A549 (cell line): Measurements from ENCODE around the gene MRPL30. TPM values are rescaled to one million over a fixed set of nuclear protein-coding genes. Genes with fewer than 3 reads are reported as not detected.
"Not testable (repeated sequence)": the region's sequence is repeated elsewhere in the genome, so short reads cannot be mapped to it uniquely, and the experiment has no call there.

Source experiments
- ATAC-seq, 2 experiments: fragments of 200-7000 bp in 1 of 2; fragments of >200 bp in 1 of 2; cut with Nextera tagmentation in 1 of 2; cut with Tn5 transposase in 1 of 2; 3 replicates each; pipeline versions ENCODE4 v1.8.0 to v1.9.1; 2018 to 2020; ENCODE audit warnings: mild to moderate bottlenecking in 1 of 2, moderate library complexity in 1 of 2
- CTCF ChIA-PET: fragments of 300-600 bp; sonication (Branson Sonifier 250); formaldehyde crosslinking; extraction: SDS; loops from one replicate; lab custom pipeline; 2021; ENCODE audit warnings: antibody characterized with exemption, inconsistent platforms; lab: Yijun Ruan, JAX
- POLR2A ChIA-PET: fragments of 350-600 bp; formaldehyde crosslinking; extraction: SDS; loops from one replicate; lab custom pipeline; 2021; ENCODE audit warnings: antibody characterized with exemption, inconsistent platforms; lab: Yijun Ruan, JAX
- DNase-seq, 2 experiments: peaks; one replicate each; pipeline versions ENCODE4 v3.0.0 to v3.0.0-alpha.2; 2011 to 2016; ENCODE audit warnings: low read depth in 1 of 2, low spot score in 1 of 2
- FAIRE-seq: peaks from 2 replicates; lab custom pipeline; 2011; peaks lifted over from hg19 to GRCh38; lab: Jason Lieb, UNC
- H3K27ac ChIP-seq, 2 experiments: fragments of >200 bp; sonication (Bioruptor Twin); formaldehyde crosslinking; 3 replicates each; pipeline ENCODE4 v1.5.1; 2016 to 2017
- H3K4me1 ChIP-seq: fragments of >200 bp; sonication (Bioruptor Twin); formaldehyde crosslinking; 3 replicates; pipeline ENCODE4 v1.6.1; 2016
- H3K4me2 ChIP-seq: fragments of >200 bp; sonication (Bioruptor Twin); formaldehyde crosslinking; 3 replicates; pipeline ENCODE4 v1.6.1; 2016
- H3K4me3 ChIP-seq: fragments of >200 bp; sonication (Bioruptor Twin); formaldehyde crosslinking; 3 replicates; pipeline ENCODE4 v1.5.1; 2016
- H3K9me3 ChIP-seq: fragments of >200 bp; sonication (Bioruptor Twin); formaldehyde crosslinking; 3 replicates; pipeline ENCODE4 v1.6.1; 2016
- EP300 ChIP-seq, 2 experiments: fragments of >200 bp; sonication (Bioruptor Twin); formaldehyde crosslinking; IDR thresholded peaks; 2 replicates in 1 of 2; 3 replicates in 1 of 2; pipeline ENCODE4 v1.6.1; 2016 to 2017
- HEYL ChIP-seq: fragments of 250-450 bp; sonication (Bioruptor Pico); IDR thresholded peaks from 2 replicates; pipeline ENCODE4 v1.8.0; 2021; ENCODE audit warnings: mild to moderate bottlenecking, moderate library complexity
- HOXB5 ChIP-seq: fragments of 250-450 bp; sonication (Bioruptor Pico); IDR thresholded peaks from 2 replicates; pipeline ENCODE4 v1.5.0; 2020; ENCODE audit warnings: mild to moderate bottlenecking, moderate library complexity
- JUN ChIP-seq, 2 experiments: fragments of >200 bp; sonication (Bioruptor Twin); formaldehyde crosslinking; IDR thresholded peaks; 2 replicates in 1 of 2; 3 replicates in 1 of 2; pipeline ENCODE4 v1.6.1; 2016 to 2017
- JUNB ChIP-seq: fragments of >200 bp; sonication (Bioruptor Twin); formaldehyde crosslinking; IDR thresholded peaks from 2 replicates; pipeline ENCODE4 v1.6.1; 2016
- PHF8 ChIP-seq: fragments of 200-600 bp; sonication (generic); IDR thresholded peaks from 2 replicates; pipeline ENCODE4 v1.6.1; 2016; ENCODE audit warnings: low read depth, mild to moderate bottlenecking, antibody characterized with exemption, moderate library complexity, borderline replicate concordance
- POLR2A ChIP-seq: IDR thresholded peaks from 2 replicates; pipeline ENCODE4 v1.6.1; 2012; ENCODE audit warnings: mild to moderate bottlenecking, low read length
- RAD21 ChIP-seq, 2 experiments: fragments of >200 bp in 1 of 2; sonication (Bioruptor Twin) in 1 of 2; formaldehyde crosslinking in 1 of 2; IDR thresholded peaks in 1 of 2; conservative IDR thresholded peaks in 1 of 2; 2 replicates in 1 of 2; 3 replicates in 1 of 2; pipeline ENCODE4 v1.6.1; 2012 to 2018; ENCODE audit warnings: inconsistent platforms in 1 of 2
- RARB ChIP-seq: fragments of 250-450 bp; sonication (Bioruptor Pico); IDR thresholded peaks from 2 replicates; pipeline ENCODE4 v1.8.0; 2021; ENCODE audit warnings: mild to moderate bottlenecking, moderate library complexity
- RNF2 ChIP-seq: fragments of 200-600 bp; sonication (generic); IDR thresholded peaks from 2 replicates; pipeline ENCODE4 v1.6.1; 2016; ENCODE audit warnings: low read depth, mild to moderate bottlenecking, antibody characterized with exemption, moderate library complexity, borderline replicate concordance
- TFCP2L1 ChIP-seq: fragments of 250-450 bp; sonication (Bioruptor Pico); IDR thresholded peaks from 2 replicates; pipeline ENCODE4 v1.5.0; 2021; ENCODE audit warnings: mild to moderate bottlenecking
- ZNF302 ChIP-seq: fragments of 250-450 bp; sonication (Bioruptor Pico); IDR thresholded peaks from 2 replicates; pipeline ENCODE4 v1.9.0; 2021; ENCODE audit warnings: inconsistent platforms, mild to moderate bottlenecking, moderate library complexity
- WGBS: methylation state at CpG from one replicate; pipeline ENCODE4 v1.1.6; 2017; ENCODE audit errors: missing lambda C conversion rate; 5-methylcytosine and 5-hydroxymethylcytosine counted together
- polyA plus RNA-seq, 4 experiments: library from polyadenylated mRNA; depleted of rRNA in 3 of 4; stranded (reverse); fragments of >200 nt; fragmentation: RNase III in 1 of 4; extraction: RNeasy Plus Mini Kit Qiagen cat#74134 plus additional on column Dnase treatment in 1 of 4; gene quantifications; 2 replicates in 3 of 4; 3 replicates in 1 of 4; pipeline ENCODE4 v1.2.3, GENCODE V29; 2011 to 2017
- TF ChIP-seq, protein P1 (sequence below): fragments of 250-450 bp; sonication (Bioruptor Pico); IDR thresholded peaks from 2 replicates; pipeline ENCODE4 v1.5.0; 2021; ENCODE audit warnings: mild to moderate bottlenecking, moderate library complexity, borderline replicate concordance
- TF ChIP-seq, protein P2 (sequence below): fragments of 450-650 bp; IDR thresholded peaks from 2 replicates; pipeline ENCODE4 v1.6.1; 2014; ENCODE audit warnings: antibody characterized with exemption
- TF ChIP-seq, protein P3 (sequence below): fragments of >200 bp; sonication (Bioruptor Twin); formaldehyde crosslinking; IDR thresholded peaks from 3 replicates; pipeline ENCODE4 v1.5.1; 2016
- TF ChIP-seq, protein P4 (sequence below): fragments of >200 bp; sonication (Bioruptor Twin); formaldehyde crosslinking; IDR thresholded peaks from 3 replicates; pipeline ENCODE4 v1.6.1; 2016
- TF ChIP-seq, protein P5 (sequence below): IDR thresholded peaks from 2 replicates; pipeline ENCODE4 v1.6.1; 2012; ENCODE audit warnings: low read depth, borderline replicate concordance

The MRPL30 gene
- polyA plus RNA-seq, 2 of the 4 experiments (the other 2 are of a cell fraction): 40.0 to 43.5 TPM

DNA sequence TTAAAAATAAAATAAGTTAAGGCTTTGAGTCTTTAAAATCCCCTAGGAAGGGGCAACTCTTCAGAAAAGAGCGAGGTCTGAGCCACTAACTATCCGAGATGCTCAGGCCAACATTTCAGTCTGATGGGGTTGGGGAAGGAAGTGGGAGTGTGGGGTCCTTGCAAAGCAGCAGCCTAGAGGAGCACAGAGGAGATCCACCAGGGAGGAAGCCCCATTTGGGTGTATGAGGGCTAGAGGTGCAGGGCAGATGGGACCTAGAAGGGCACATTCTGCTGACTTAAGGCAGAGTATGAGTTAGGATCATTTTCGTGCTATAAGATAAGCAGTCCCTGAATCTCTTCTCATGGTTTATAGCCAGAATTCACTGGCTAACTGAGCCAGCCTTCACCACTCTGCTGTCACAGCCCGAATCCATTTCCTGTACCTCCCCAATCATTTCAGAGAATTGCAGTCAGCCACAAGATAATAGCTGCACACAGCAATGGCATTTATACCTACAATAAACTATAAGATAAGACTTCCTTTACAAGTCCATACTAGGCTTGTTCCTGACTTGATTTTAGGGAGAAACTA is 37.0 kb downstream of the MRPL30 start:
- Histone ChIP-seq H3K27ac (no peak overlapping the region), H3K9me3 (no peaks in the 10 kb centered on the region), H3K4me3 (no peak overlapping the region)
- DNase-seq (no peak), ATAC-seq (no peak)
- ChIA-PET CTCF (interaction anchor here (0.7 kb wide), 1 partner anchor 1631 kb away, joined by 3 read pairs; no protein-coding TSS in a partner anchor), POLR2A (no interaction called here)
- TF ChIP-seq, protein P1, sequence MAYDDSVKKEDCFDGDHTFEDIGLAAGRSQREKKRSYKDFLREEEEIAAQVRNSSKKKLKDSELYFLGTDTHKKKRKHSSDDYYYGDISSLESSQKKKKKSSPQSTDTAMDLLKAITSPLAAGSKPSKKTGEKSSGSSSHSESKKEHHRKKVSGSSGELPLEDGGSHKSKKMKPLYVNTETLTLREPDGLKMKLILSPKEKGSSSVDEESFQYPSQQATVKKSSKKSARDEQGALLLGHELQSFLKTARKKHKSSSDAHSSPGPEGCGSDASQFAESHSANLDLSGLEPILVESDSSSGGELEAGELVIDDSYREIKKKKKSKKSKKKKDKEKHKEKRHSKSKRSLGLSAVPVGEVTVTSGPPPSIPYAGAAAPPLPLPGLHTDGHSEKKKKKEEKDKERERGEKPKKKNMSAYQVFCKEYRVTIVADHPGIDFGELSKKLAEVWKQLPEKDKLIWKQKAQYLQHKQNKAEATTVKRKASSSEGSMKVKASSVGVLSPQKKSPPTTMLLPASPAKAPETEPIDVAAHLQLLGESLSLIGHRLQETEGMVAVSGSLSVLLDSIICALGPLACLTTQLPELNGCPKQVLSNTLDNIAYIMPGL (CRISPR knock-in tag): no peak
- TF ChIP-seq RAD21 (conservative IDR thresholded peaks at IDR 0.05 in 1 of 2, IDR thresholded peaks at IDR 0.05 in 1 of 2): no peak
- TF ChIP-seq, protein P2, sequence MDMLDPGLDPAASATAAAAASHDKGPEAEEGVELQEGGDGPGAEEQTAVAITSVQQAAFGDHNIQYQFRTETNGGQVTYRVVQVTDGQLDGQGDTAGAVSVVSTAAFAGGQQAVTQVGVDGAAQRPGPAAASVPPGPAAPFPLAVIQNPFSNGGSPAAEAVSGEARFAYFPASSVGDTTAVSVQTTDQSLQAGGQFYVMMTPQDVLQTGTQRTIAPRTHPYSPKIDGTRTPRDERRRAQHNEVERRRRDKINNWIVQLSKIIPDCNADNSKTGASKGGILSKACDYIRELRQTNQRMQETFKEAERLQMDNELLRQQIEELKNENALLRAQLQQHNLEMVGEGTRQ: no peak
- TF ChIP-seq JUNB: no peak
- TF ChIP-seq, protein P3, sequence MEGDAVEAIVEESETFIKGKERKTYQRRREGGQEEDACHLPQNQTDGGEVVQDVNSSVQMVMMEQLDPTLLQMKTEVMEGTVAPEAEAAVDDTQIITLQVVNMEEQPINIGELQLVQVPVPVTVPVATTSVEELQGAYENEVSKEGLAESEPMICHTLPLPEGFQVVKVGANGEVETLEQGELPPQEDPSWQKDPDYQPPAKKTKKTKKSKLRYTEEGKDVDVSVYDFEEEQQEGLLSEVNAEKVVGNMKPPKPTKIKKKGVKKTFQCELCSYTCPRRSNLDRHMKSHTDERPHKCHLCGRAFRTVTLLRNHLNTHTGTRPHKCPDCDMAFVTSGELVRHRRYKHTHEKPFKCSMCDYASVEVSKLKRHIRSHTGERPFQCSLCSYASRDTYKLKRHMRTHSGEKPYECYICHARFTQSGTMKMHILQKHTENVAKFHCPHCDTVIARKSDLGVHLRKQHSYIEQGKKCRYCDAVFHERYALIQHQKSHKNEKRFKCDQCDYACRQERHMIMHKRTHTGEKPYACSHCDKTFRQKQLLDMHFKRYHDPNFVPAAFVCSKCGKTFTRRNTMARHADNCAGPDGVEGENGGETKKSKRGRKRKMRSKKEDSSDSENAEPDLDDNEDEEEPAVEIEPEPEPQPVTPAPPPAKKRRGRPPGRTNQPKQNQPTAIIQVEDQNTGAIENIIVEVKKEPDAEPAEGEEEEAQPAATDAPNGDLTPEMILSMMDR: no peak
- TF ChIP-seq RARB (CRISPR knock-in tag): no peak
- TF ChIP-seq, protein P4, sequence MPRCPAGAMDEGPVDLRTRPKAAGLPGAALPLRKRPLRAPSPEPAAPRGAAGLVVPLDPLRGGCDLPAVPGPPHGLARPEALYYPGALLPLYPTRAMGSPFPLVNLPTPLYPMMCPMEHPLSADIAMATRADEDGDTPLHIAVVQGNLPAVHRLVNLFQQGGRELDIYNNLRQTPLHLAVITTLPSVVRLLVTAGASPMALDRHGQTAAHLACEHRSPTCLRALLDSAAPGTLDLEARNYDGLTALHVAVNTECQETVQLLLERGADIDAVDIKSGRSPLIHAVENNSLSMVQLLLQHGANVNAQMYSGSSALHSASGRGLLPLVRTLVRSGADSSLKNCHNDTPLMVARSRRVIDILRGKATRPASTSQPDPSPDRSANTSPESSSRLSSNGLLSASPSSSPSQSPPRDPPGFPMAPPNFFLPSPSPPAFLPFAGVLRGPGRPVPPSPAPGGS: no peak
- no peak for TF ChIP-seq JUN (IDR thresholded peaks at IDR 0.05)
- TF ChIP-seq ZNF302 (CRISPR knock-in tag): no peak
- TF ChIP-seq TFCP2L1 (CRISPR knock-in tag): no peak
- TF ChIP-seq HOXB5: no peak
- no peak for TF ChIP-seq HEYL (CRISPR knock-in tag)
- TF ChIP-seq PHF8: no peak
- TF ChIP-seq, protein P5, sequence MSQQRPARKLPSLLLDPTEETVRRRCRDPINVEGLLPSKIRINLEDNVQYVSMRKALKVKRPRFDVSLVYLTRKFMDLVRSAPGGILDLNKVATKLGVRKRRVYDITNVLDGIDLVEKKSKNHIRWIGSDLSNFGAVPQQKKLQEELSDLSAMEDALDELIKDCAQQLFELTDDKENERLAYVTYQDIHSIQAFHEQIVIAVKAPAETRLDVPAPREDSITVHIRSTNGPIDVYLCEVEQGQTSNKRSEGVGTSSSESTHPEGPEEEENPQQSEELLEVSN: no peak
- TF ChIP-seq EP300 (IDR thresholded peaks at IDR 0.05): no peak
- no peak for TF ChIP-seq RNF2
- TF ChIP-seq POLR2A: no peak
- TF ChIP-seq, all 56 proteins: peak for 0
- 90% methylated on average over 4 of the region's 4 CpGs for WGBS
- FAIRE-seq: no peak
- H3K4me1 ChIP-seq: no peaks in the 10 kb centered on the region
- no peak overlapping the region for H3K4me2 ChIP-seq

DNA sequence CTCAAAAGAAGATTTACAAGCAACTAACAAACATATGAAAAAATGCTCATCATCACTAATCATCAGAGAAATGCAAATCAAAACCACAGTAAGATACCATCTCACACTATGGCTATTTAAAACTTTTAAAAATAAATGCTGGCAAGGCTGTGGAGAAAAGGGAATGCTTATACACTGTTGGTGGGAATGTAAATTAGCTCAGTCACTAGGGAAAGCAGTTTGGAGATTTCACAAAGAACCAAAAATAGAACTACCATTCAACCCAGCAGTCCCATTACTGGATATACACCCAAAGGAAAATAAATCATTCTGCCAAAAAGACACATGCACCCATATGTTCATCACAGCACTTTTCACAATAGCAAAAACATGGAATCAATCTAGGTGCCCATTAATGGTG is 52.2 kb downstream of the MRPL30 start:
- DNase-seq, H3K4me3 ChIP-seq, H3K27ac ChIP-seq, H3K4me2 ChIP-seq, FAIRE-seq, POLR2A ChIA-PET, H3K4me1 ChIP-seq, ATAC-seq: not testable (repeated sequence)
- CTCF ChIA-PET: interaction anchor here (0.6 kb wide), 1 partner anchor 34 kb away, joined by 3 read pairs; no protein-coding TSS in a partner anchor
- H3K9me3 ChIP-seq: peaks cover 28% of the 10 kb centered on the region
